GM18861 (cell line): Measurements from ENCODE around the gene SLFN5.
A peak's percentile ranks its signal among the peaks of the same experiment; 100 is the strongest.
"Not testable (repeated sequence)": the region's sequence is repeated elsewhere in the genome, so short reads cannot be mapped to it uniquely, and the experiment has no call there.

Experiments
- ATAC-seq: cut with Tn5 transposase; IDR thresholded peaks from one replicate; pipeline ENCODE4 v1.9.1; 2021; ENCODE audit not compliant: unreplicated experiment

The SLFN5 gene

DNA sequence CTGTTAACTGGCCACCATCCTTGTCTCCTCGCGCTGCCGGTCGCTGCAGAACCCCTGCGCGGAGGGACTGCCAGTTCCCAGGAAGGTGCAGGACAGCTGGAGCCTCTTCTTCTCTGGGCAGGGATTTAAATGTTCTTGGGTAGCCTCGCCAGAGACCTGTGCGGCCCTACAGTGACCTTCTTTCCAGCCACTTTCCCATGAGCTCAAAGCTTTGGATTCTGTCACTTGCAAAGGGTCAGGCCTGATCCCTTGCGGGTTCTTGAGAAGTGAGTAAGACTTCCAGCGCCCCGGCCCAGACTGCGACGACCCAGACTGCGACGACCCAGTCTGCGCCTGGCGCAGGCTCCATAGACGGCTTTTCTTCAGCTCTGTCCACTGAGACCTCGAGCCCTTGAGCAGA lies 1.4 kb upstream of the SLFN5 start:
- no peak for ATAC-seq

DNA sequence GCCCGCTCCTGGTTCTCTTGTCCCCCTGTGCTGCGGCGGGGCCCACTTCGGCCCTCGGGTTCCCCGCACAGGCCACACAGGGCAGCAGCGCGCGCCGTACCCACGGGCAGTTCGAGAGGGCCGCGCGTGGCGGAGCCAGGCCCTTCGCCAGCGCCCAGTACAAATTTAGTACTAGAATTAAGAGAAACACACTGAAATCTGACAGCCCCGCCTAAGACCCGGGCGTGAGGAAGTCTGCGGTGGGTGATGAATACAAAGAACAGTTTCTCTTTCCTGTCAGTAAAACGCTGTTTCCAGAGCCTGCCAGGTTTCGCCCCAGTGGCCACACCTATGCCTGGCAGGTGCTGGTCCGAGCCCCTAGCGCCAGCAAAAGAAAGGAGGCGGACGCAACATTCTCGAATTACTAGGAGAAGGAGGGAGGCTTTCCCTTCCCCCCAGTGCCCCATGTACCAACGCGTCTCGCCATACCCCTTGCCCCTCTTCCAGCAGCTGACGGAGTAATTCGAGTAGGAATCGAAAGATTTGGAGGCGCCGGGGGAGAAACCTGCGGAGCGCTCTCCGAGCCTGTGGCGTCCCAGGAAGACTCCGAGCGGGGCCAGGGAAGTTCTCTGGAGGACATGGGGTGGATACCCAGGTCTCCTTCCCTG lies 591 bp upstream of the SLFN5 start:
- peak; percentile 1 for ATAC-seq

DNA sequence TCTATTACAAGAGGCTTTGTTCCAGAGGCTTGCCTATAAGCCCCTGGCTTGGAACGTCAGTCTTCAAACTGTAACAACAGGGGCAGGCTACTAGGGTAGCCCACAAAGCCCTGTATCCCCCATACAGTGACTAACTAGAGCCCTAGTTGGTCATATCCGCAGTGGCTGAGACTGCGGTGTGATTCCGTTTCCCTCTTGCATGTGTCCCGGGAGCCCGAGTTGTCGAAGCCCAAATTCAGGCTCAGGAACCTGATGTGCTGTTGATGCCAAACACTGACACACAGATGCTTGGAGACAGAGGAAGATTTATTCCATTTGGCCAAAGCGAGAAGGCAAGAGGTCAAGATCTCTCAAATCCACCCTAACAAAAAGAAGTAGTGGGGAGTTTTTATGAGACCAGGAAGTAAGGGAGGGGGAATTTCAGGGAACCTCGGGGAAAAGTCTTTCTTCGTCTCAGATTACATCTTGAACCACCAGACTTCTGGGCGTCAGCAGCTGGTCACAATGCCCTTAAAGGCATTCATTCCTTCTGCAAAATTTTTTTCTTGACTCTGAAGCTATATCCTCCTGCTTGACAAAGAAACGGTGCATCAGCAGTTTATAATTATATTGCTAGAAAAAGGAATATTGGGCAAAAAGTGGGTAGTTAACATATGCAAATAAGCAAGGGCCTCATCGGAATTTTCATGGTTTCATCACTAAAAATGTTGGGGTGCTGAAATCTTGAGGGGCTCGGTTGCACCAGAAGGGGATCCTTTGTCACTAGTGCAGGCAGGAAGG lies 879 bp downstream of the SLFN5 start:
- ATAC-seq = no peak

DNA sequence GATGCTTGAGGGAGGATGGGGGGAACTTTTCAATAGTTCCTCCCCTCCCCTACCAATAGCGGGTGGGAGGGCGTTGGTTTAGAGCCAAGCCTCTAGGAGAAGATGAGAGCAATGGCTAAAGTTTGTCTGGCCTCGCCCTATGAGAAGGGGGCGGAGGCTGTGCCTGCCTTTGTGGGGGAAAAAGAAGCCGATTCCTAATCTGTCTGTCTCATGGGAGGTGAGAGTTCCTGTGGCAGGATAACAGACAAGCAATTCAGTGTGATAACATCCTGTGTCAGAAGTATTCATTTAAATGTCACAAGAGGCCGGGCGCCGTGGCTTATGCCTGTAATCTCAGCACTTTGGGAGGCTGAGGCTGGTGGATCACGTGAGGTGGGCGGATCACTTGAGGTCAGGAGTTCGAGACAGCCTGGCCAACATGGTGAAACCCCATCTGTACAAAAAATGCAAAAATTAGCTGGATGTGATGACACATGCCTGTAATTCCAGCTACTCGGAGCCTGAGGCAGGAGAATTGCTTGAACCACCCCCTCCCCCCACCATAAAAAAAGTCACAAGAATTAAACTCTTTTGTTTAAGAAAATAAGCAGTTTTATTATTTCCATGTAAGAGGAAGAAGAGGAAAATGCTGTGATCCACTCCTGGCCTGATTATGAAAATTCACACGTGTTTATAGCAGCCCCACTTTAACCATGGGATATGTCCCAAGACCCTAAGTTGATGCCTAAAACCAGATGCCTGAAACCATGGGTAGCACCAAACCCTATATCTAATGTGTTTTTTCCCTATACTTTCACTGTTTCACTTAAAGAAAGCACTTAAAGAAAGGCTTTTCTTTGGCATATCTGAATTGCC lies 1.7 kb downstream of the SLFN5 start:
- peak; percentile 51 for ATAC-seq

DNA sequence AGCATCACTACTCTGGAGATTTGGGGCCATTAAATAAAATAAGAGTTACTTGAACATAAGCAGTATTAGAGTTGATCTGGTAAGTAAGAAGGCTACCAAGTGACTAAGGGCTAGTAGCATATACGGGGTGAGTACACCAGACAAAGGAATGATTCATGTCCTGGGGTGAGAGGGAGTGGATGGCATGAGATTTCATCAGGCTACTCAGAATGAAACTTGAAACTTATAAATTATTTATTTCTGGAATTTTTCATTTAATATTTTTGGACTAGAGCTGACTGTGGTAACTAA lies 2.3 kb downstream of the SLFN5 start:
- no peak for ATAC-seq

DNA sequence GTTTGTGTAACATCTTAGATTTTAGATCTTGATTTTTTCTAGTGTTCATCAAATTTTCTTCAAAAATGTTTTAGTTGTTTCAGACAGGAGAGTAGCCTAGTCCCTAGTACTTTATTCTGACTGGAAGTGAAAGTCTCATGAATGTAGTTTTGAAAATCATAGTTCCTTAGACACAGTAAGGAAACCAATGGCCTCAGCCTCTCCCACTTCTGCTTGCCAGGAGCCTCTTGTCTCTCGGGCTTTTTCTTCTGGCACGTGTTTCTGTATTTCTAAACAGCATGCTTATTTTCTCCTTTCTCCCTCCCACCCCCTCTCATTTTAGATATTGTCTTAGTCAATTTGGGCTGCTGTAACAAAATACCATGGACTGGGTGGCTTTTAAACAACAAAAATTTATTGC lies 9.8 kb downstream of the SLFN5 start:
- no peak for ATAC-seq

DNA sequence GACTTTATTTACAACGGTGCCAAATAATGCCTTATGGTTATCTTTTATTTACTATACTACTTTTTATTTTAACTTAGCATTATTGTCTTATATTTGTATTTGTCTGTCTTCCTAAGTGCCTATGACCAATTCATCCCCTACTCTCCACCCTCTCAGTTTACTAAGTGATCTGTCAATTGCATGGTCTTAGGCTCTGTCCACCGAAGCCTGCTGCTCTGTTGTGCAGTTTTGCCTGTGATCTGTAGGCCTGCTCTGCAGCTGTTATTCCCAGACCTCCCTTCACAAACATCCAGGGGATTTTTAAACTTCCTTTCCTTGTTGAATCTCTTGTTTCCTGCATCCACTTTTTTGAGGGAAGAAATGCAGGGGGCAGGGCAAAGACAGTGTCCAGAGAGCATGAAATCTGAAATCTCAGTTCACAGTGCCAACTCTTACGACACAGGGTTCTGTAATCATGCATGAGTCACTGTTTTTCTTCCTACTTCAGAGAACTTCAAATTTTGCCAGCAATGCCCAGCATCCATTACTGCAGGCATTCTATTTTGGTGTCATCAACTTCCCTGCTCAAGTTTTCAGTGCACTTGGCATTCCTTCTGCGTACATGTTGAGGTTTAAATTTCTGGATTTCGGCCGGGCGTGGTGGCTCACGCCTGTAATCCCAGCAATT lies 11.4 kb downstream of the SLFN5 start:
- no peak for ATAC-seq

DNA sequence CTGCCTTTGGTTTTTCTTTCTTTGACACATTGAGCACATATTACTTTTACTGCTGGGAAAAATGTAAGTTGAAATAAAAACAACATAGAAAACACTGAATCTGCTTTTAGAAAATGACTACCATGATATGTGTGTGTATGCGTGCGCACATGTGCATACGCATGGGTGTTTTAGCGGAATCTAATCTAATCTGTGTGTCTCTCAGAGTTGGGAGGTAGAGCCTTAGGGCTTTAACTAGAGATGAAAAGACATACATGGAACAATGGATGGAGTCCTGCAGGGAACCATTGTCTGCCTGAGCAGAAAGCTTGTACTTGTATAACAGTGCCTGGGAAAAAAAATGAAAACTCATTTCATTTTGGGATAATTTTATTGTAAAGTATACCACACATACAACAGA lies 12.4 kb downstream of the SLFN5 start:
- no peak for ATAC-seq

DNA sequence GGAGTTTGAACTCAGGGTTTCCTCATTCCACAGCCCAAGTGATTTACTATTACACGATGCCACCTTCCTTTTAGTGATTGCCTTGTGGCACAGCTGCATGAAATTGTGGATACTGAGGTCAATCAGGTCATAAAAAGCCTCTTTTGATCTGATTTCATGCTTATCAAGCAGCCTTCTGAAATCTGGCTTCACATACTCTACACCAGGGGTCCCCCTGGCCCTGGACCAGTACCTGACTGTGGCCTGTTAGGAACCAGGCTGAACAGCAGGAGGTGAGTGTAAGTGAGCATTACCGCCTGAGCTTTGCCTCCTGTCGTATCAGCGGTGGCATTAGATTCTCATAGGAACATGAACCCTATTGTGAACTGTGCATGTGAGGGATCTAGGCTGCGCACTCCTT lies 13.8 kb downstream of the SLFN5 start:
- no peak for ATAC-seq

DNA sequence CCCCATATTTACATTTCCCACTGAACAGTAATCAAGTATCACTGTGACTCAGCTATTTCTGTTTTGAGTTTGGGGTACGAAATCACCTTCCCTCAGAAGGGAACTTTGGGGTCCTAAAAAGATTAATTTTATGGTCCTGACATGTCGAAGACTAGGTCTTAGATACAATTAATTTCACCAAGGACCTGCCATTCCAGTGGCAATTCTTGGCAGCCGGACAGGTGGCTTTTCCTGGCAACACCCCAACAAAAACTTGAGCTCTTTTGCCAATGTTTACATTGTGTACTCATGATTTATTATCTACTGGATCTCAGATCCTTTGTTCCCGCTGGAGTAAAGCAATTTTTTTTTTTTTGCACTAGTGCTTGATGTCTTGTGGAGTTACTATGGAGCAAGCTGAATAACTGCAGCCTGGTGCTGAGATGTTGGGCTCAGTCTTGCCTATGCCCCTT lies 14.4 kb downstream of the SLFN5 start:
- ATAC-seq = no peak

DNA sequence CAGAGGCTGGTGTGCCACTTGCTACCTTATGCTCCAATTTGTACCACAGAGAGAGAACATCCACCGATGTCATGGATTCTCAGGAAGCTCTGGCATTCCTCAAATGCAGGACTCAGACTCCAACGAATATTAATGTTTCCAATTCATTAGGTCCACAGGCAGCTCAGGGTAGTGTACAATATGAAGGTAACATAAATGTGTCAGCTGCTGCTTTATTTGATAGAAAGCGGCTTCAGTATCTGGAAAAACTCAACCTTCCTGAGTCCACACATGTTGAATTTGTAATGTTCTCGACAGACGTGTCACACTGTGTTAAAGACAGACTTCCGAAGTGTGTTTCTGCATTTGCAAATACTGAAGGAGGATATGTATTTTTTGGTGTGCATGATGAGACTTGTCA lies 16.1 kb downstream of the SLFN5 start:
- ATAC-seq = no peak

DNA sequence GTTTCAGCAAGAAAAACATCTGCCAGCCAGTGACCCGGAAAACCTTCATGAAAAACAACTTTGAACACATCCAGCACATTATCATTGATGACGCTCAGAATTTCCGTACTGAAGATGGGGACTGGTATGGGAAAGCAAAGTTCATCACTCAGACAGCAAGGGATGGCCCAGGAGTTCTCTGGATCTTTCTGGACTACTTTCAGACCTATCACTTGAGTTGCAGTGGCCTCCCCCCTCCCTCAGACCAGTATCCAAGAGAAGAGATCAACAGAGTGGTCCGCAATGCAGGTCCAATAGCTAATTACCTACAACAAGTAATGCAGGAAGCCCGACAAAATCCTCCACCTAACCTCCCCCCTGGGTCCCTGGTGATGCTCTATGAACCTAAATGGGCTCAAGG lies 22.2 kb downstream of the SLFN5 start:
- no peak for ATAC-seq

DNA sequence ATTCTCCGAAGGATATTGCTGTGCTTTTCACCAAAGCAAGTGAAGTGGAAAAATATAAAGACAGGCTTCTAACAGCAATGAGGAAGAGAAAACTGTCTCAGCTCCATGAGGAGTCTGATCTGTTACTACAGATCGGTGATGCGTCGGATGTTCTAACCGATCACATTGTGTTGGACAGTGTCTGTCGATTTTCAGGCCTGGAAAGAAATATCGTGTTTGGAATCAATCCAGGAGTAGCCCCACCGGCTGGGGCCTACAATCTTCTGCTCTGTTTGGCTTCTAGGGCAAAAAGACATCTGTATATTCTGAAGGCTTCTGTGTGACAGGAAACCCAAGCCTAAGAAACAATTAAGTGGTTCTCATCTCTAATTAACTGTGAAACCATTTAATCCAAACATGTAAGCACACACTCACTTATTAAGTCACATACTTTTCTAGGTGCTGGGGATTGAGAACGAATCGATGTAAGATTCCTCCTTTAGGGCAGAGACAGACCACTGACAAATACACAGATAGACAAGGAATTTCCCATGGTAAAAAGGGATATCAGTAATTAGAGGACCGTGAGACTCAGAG lies 22.8 kb downstream of the SLFN5 start:
- no peak for ATAC-seq

DNA sequence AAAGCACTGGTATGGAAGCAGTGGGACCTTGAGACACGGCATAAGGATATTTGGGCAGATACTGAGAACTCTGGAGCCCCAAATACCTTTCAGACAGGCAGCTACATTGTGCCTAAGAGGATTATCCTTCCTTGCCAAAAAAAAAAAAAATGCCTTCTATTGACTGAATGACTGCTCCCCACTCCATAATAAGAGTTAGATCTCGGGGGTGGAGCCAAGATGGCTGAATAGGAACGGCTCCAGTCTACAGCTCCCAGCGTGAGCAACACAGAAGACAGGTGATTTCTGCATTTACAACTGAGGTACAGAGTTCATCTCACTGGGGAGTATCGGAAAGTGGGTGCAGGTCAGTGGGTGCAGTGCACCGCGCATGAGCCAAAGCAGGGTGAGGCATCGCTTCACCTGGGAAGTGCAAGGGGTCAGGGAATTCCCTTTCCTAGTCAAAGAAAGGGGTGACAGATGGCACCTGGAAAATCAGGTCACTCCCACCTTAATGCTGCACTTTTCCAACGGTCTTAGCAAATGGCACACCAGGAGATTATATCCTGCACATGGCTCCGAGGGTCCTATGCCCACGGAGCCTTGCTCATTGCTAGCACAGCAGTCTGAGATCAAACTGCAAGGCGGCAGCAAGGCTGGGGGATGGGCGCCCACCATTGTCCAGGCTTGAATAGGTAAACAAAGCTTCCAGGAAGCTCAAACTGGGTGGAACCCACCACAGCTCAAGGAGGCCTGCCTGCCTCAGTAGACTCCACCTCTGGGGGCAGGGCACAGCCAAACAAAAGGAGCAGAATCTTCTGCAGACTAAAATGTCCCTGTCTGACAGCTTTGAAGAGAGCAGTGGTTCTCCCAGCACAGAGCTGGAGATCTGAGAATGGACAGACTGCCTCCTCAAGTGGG lies 31.5 kb downstream of the SLFN5 start:
- not testable (repeated sequence) for ATAC-seq

DNA sequence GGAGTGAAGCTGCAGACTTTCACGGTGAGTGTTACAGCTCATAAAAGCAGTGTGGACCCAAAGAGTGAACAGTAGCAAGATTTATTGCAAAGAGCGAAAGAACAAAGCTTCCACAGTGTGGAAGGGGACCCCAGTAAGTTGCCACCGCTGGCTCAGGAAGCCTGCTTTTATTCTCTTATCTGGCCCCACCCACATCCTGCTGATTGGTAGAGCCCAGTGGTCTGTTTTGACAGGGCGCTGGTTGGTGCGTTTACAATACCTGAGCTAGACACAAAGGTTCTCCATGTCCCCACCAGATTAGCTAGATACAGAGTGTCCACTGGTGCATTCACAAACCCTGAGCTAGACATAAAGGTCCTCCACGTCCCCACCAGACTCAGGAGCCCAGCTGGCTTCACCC lies 35.6 kb downstream of the SLFN5 start:
- ATAC-seq = not testable (repeated sequence)

DNA sequence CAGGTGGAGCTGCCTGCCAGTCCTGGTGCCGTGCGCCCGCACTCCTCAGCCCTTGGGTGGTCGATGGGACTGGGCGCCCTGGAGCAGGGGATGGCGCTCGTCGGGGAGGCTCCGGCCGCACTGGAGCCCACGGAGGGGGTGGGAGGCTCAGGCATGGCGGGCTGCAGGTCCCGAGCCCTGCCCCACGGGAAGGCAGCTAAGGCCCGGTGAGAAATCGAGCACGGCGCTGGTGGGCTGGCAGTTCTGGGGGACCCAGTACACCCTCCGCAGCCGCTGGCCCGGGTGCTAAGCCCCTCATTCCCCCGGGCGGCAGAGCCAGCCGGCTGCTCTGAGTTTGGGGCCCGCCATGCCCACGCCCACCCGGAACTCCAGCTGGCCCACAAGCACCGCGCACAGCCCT lies 36.0 kb downstream of the SLFN5 start:
- ATAC-seq = not testable (repeated sequence)

DNA sequence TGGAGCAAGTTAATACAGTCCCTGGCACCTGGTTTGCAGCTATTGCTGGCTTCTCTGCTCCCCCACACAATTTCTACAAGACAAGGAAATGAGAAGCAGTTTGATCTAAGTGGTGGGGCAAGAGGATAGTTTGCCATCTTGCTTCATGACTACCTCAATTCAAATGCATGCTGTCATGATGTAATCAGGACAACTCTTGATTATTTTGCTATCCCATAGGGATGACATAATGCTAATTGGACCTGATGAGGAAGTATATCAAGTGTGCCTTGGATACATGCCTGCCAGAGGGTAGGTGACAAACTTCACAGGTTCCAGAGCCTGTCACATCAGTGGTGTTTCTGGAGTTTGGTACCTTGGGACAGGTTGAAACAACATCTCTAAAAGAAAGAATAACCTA lies 40.9 kb downstream of the SLFN5 start:
- ATAC-seq = no peak

DNA sequence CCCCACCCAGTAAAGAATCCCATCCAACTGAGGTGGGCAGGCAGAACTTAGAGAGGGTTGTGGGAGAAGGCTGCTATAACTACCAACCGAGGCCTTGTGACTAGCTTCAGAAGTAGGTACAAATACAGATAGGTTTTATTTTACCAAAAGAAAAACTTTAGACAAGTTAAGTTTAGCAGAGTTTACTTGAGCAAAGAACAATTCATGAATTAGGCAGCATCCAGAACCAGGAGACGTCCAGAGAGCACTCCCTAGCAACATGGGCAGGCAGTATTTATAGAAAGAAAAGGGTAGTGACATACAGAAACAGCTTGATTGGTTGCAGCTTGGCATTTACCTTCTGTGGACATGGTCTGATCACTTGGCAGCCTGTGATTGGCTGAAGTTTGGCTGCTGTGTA lies 42.1 kb downstream of the SLFN5 start:
- no peak for ATAC-seq

DNA sequence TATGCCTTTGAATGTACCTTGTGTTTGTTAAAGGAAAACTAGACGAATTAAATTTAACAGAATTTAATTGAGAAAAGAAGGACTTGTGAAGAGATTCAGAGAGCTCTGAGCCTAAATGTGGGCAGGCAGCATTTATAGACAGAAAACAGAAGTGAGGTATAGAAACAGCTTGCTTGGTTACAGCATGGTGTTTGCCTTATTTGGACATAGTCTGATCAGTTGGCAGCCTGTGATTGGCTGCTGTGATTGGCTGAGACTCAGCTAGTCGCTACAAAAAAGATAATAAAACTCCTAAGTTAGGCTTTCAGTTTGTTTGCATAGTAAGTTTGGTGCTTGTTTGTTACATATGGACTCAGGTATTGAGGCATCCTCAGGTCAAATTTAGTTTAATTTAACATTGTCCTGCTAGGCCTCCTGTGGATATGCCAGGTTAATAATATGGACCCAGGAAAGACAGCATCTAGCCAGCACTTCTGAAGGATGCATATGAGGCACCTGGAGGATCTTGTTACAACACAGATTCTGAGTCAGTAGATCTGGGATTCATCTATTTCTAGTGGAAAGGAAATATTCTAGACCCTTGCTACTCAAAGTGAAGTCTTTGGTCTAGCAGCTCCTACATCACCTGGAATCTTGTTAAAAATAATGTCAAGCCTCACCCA lies 43.4 kb downstream of the SLFN5 start:
- ATAC-seq = no peak
